ENCODE data around the gene BBS9.
"Not testable (repeated sequence)": the region's sequence is repeated elsewhere in the genome, so short reads cannot be mapped to it uniquely, and the experiment has no call there.

The BBS9 gene

GRCh38 chr7:33200282-33200681 lies 70.9 kb downstream of the BBS9 start:
- DNase-seq, result no peak

- no peak for DNase-seq
Measured at GRCh38 chr7:33201821-33202220, 72.5 kb downstream of the BBS9 start.

- no peak for DNase-seq
Measured at GRCh38 chr7:33210958-33211357, 81.6 kb downstream of the BBS9 start.

- DNase-seq, result no peak
Measured at GRCh38 chr7:33212144-33212543, 82.8 kb downstream of the BBS9 start.

GRCh38 chr7:33215992-33216391 lies 86.6 kb downstream of the BBS9 start:
- DNase-seq, result no peak

- no peak for DNase-seq
Measured at GRCh38 chr7:33217595-33217994, 88.2 kb downstream of the BBS9 start.

- not testable (repeated sequence) for DNase-seq
Measured at GRCh38 chr7:33218841-33219535, 89.6 kb downstream of the BBS9 start.

GRCh38 chr7:33220231-33220630 lies 90.9 kb downstream of the BBS9 start:
- DNase-seq, result no peak

- no peak for DNase-seq
Measured at GRCh38 chr7:33221390-33221789, 92.0 kb downstream of the BBS9 start.

GRCh38 chr7:33232632-33233145 lies 103.3 kb downstream of the BBS9 start:
- DNase-seq, result no peak

GRCh38 chr7:33233659-33234058 lies 104.3 kb downstream of the BBS9 start:
- no peak for DNase-seq

- no peak for DNase-seq
Measured at GRCh38 chr7:33237036-33237435, 107.7 kb downstream of the BBS9 start.

GRCh38 chr7:33243319-33243881 lies 114.0 kb downstream of the BBS9 start:
- no peak for DNase-seq

GRCh38 chr7:33248671-33249070 lies 119.3 kb downstream of the BBS9 start:
- DNase-seq, result no peak

GRCh38 chr7:33250421-33250871 lies 121.1 kb downstream of the BBS9 start:
- DNase-seq, result no peak

- DNase-seq, result no peak
Measured at GRCh38 chr7:33251301-33251700, 121.9 kb downstream of the BBS9 start.

GRCh38 chr7:33258491-33258951 lies 129.2 kb downstream of the BBS9 start:
- no peak for DNase-seq

- no peak for DNase-seq
Measured at GRCh38 chr7:33261585-33261984, 132.2 kb downstream of the BBS9 start.

GRCh38 chr7:33262476-33262875 lies 133.1 kb downstream of the BBS9 start:
- no peak for DNase-seq

- DNase-seq, result not testable (repeated sequence)
Measured at GRCh38 chr7:33271839-33272371, 142.5 kb downstream of the BBS9 start.

GRCh38 chr7:33273356-33273755 lies 144.0 kb downstream of the BBS9 start:
- no peak for DNase-seq

- DNase-seq, result no peak
Measured at GRCh38 chr7:33276325-33276724, 147.0 kb downstream of the BBS9 start.

- DNase-seq, result no peak
Measured at GRCh38 chr7:33276729-33277128, 147.4 kb downstream of the BBS9 start.

GRCh38 chr7:33278095-33278494 lies 148.7 kb downstream of the BBS9 start:
- DNase-seq, result no peak

Data from CD4-positive, alpha-beta T cell treated with Interleukin-12 subunit alpha and Interleukin-12 subunit beta, for 1 hour (primary cell).